SJCRH30 (cell line): ENCODE data around the gene FHIT. TPM values are rescaled to one million over a fixed set of nuclear protein-coding genes. Genes with fewer than 3 reads are reported as not detected.

Source experiments
- DNase-seq, 2 experiments: peaks; one replicate each; pipeline ENCODE4 v3.0.0-alpha.2; 2015 to 2020
- H3K27ac ChIP-seq: fragments of 250-450 bp; sonication (Bioruptor Pico); 2 replicates; pipeline ENCODE4 v1.5.1; 2020; ENCODE audit warnings: mild to moderate bottlenecking, moderate library complexity
- H3K27me3 ChIP-seq: fragments of 250-450 bp; sonication (Bioruptor Pico); 2 replicates; pipeline ENCODE4 v1.5.1; 2020; ENCODE audit warnings: mild to moderate bottlenecking, moderate library complexity
- H3K36me3 ChIP-seq: fragments of 250-450 bp; sonication (Bioruptor Pico); 2 replicates; pipeline ENCODE4 v1.5.1; 2020; ENCODE audit warnings: mild to moderate bottlenecking, moderate library complexity
- H3K4me1 ChIP-seq: fragments of 250-450 bp; sonication (Bioruptor Pico); 2 replicates; pipeline ENCODE4 v1.5.1; 2020; ENCODE audit warnings: mild to moderate bottlenecking, moderate library complexity
- H3K4me3 ChIP-seq: fragments of 250-450 bp; sonication (Bioruptor Pico); 2 replicates; pipeline ENCODE4 v1.5.1; 2020; ENCODE audit warnings: mild to moderate bottlenecking, moderate library complexity
- H3K9me3 ChIP-seq: fragments of 250-450 bp; sonication (Bioruptor Pico); replicated peaks from 2 replicates; pipeline ENCODE4 v1.5.1; 2020; ENCODE audit warnings: mild to moderate bottlenecking, moderate library complexity
- total RNA-seq: library from RNA; depleted of rRNA; stranded (reverse); fragments of >200 nt; shearing (Covaris generic); gene quantifications from 2 replicates; pipeline ENCODE4 v1.2.3, GENCODE V29; 2014

FHIT gene
- total RNA-seq, 1 experiment from 2014 or later = 2.2 TPM

DNA sequence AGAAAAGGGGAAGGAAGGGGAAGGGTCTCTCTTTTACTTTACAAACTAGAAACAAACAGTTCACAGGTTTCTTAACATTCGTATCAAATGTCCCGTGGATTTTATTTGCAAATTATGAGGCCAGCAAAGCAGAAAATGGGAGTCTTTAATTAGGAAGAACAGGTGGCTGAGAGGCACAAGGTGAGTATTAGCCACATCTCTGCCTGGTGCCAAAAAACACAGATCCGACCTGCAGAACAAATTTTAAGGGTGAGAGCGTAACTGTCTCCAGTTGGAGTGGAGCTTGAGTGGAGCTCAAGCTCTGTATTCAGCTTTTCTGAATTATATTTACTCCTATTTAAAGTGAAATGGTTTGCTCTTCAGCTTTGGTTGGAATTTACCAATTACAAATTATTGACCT is 1004.9 kb downstream of the FHIT start:
- no peak overlapping the region for H3K4me3 ChIP-seq
- DNase-seq = no peak
- no peaks in the 10 kb centered on the region for H3K27me3 ChIP-seq
- H3K36me3 ChIP-seq = no peaks in the 10 kb centered on the region
- no peak overlapping the region for H3K27ac ChIP-seq
- H3K4me1 ChIP-seq = no peaks in the 10 kb centered on the region
- no peaks in the 10 kb centered on the region for H3K9me3 ChIP-seq

DNA sequence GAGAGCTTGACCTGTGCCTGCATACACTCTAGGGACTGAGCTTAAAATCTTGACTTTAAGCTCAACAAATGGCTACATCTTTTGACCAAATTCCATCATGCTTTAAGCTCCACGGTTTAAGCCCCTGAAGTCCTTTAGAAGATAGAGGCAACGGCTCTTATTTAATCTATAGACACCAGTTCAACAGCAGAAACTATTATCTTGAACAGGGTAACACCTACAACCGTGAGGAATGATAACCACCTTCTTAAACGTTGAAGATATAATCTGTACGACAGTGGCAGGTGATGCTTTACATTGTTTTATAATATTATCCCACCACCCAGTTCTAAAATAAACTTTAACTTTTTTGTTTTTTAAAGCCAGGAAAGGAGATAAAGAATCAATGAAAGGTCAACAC is 1007.8 kb downstream of the FHIT start:
- Histone ChIP-seq H3K27me3 (no peaks in the 10 kb centered on the region), H3K4me3 (no peak overlapping the region), H3K9me3 (no peaks in the 10 kb centered on the region), H3K4me1 (no peaks in the 10 kb centered on the region), H3K27ac (no peak overlapping the region), H3K36me3 (no peaks in the 10 kb centered on the region)
- no peak for DNase-seq

DNA sequence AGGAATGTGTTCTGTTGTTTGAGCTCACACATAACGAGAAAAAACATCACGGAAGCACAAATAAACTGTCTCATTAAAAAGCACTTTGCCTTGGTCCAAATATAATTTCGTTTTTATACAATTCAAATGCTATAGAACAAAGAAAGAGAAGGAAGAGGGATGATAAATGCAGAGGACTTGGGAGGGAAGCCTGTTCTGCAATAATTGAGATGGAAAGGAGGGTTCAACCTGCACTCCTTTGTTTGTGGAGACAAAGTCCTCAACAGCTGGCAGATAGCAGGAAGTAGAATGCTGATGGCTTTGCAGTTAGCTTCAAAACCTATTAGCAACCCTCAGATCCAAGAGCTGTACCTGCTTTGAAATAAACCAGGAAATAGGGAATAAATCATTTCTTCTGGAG is 1010.8 kb downstream of the FHIT start:
- Histone ChIP-seq H3K27me3 (no peaks in the 10 kb centered on the region), H3K27ac (no peak overlapping the region), H3K4me3 (no peak overlapping the region), H3K4me1 (no peaks in the 10 kb centered on the region), H3K36me3 (no peaks in the 10 kb centered on the region), H3K9me3 (no peaks in the 10 kb centered on the region)
- DNase-seq = no peak

DNA sequence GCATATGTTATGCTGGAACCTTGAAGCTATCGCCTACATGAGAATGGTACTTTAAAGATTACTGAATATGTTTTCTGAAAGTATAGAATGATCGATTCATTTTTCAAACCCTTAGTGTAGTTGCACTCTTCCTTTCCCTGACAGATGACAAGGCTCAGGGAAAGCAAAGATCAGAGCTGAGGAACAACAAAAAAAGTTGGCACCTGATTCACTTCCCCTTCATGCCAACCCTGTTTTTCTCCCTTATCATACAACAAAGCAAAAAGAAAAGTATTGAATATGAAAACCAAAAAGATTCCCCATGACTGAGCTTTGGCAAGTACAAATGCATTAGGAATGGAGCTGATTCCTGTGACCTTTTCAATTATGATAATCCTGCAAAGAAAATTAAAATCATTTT is 1012.7 kb downstream of the FHIT start:
- H3K4me1 ChIP-seq = no peaks in the 10 kb centered on the region
- H3K27me3 ChIP-seq = no peaks in the 10 kb centered on the region
- no peak for DNase-seq
- H3K27ac ChIP-seq = no peak overlapping the region
- H3K36me3 ChIP-seq = no peaks in the 10 kb centered on the region
- H3K9me3 ChIP-seq = no peaks in the 10 kb centered on the region
- H3K4me3 ChIP-seq = no peak overlapping the region

DNA sequence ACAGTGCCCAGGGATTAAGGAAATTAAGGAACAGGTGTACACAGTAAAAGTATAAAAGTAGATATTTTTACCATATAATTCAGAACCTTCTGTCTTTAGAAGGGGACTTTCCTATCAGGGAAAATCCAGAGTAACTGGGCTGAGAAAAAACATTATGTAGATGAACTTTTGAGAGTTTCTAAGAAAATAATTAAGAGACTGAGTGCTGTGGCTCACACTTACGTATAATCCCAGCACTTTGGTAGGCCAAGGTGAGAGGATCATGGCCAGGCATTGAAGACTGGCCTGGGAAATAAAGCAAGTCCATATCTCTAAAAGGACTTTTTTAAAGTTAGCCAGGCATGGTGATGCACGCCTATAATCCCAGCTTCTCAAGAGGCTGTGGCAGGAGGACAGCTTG is 1021.8 kb downstream of the FHIT start:
- Histone ChIP-seq H3K4me3 (no peak overlapping the region), H3K27ac (no peak overlapping the region), H3K9me3 (no peaks in the 10 kb centered on the region), H3K27me3 (no peaks in the 10 kb centered on the region), H3K36me3 (no peaks in the 10 kb centered on the region), H3K4me1 (peaks cover 8% of the 10 kb centered on the region)
- no peak for DNase-seq

DNA sequence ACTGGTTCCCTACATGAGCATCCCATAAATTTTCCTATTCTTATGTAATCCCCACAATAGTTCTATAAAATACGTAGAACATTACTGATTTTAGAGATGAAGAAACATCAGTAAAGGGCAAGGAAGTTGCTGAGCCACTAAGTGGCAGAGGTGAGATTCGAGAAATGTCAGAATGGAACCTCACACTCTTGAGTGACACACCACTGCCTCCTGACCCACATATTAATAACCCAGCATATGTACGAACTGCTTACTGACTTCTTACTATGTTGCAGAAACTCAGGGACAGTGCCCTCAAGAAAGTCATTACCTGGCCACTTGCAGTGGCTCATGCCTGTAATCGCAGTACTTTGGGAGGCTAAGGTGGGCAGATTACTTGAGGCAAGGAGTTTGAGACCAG is 1022.4 kb downstream of the FHIT start:
- H3K9me3 ChIP-seq = no peaks in the 10 kb centered on the region
- DNase-seq = no peak
- peaks cover 8% of the 10 kb centered on the region for H3K4me1 ChIP-seq
- H3K27me3 ChIP-seq = no peaks in the 10 kb centered on the region
- H3K27ac ChIP-seq = no peak overlapping the region
- no peak overlapping the region for H3K4me3 ChIP-seq
- H3K36me3 ChIP-seq = no peaks in the 10 kb centered on the region

DNA sequence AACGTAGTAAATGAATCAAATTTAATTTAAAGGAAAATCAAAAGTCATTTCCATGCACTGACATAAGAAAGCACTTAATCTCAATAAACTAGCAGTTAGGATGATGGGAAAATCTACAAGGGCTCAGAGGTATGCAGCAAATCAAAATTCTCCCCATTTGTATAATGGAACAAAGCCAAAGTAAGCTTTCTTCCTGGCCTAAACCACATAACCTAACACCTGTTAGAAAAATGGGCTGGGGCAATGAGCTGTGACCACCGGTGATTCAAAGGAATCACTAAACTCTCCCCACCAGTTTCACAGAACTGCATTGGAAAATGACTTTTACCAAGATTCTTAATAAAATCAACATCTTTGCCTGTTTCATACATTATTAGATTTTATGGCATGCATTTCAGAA is 1024.3 kb downstream of the FHIT start:
- Histone ChIP-seq H3K4me3 (no peak overlapping the region), H3K27ac (peak overlapping the region; percentile 55), H3K9me3 (no peaks in the 10 kb centered on the region), H3K27me3 (no peaks in the 10 kb centered on the region), H3K4me1 (peaks cover 8% of the 10 kb centered on the region), H3K36me3 (no peaks in the 10 kb centered on the region)
- peak; percentile 20 to 64 for DNase-seq

DNA sequence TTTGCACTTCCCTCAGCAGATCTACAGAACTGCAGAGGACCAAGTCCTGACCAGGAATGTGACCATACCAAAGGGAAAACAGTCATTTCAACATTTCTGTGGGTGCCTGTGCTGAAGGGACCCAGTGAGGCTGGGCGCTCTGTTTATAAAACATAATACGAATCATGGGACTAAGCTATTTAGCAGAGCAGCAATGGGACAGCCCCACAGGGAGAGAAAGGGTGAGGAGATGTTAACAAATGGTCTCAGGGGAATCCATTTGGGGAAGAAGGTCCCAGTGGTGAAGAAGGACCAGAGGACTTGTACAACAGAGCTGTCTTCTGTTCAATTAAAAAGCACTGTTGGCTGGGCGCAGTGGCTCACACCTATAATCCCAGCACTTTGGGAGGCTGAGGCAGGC is 1025.4 kb downstream of the FHIT start:
- Histone ChIP-seq H3K9me3 (no peaks in the 10 kb centered on the region), H3K4me3 (no peak overlapping the region), H3K36me3 (no peaks in the 10 kb centered on the region), H3K4me1 (peaks cover 8% of the 10 kb centered on the region), H3K27me3 (no peaks in the 10 kb centered on the region), H3K27ac (no peak overlapping the region)
- DNase-seq = no peak

DNA sequence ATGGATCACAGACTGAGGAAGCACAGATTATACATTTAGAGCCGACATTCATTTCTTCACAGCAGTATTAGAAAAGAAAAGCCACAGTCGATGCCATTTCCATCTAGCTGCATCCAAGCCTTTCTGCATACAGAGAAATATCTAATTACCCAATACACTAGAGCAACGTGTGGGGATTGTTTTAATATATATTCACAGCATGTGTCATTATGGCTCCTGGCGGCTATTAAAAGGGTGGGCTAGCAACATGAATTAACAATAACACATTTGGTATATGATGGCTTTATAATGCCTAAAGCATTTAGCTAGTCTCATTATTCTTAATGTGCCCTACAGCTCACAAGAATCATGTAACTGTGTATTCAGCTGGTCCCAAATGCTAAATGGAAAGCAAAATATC is 1030.5 kb downstream of the FHIT start:
- Histone ChIP-seq H3K4me1 (no peaks in the 10 kb centered on the region), H3K27me3 (no peaks in the 10 kb centered on the region), H3K4me3 (no peak overlapping the region), H3K27ac (no peak overlapping the region), H3K9me3 (no peaks in the 10 kb centered on the region), H3K36me3 (no peaks in the 10 kb centered on the region)
- DNase-seq = no peak

DNA sequence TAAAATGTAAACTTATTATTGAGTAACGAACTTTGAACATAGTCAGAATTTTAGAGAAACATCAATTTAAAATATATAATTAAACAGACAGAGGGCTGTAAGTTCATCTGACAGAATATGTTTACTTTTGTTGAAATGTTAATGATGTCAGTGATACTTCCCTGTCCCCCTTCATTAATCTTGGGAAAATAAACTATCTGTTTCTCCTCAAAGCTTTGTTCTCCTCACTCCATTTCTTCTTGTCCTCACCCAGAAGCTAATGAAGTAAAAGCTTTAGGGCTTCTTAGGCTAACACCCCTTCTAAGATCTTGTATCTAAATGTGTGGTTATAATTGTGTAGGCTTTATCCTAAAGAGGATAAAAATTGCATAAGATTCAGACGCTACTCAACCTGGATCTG is 1031.8 kb downstream of the FHIT start:
- Histone ChIP-seq H3K4me1 (no peaks in the 10 kb centered on the region), H3K4me3 (no peak overlapping the region), H3K27me3 (no peaks in the 10 kb centered on the region), H3K27ac (no peak overlapping the region), H3K9me3 (no peaks in the 10 kb centered on the region), H3K36me3 (no peaks in the 10 kb centered on the region)
- DNase-seq = no peak

DNA sequence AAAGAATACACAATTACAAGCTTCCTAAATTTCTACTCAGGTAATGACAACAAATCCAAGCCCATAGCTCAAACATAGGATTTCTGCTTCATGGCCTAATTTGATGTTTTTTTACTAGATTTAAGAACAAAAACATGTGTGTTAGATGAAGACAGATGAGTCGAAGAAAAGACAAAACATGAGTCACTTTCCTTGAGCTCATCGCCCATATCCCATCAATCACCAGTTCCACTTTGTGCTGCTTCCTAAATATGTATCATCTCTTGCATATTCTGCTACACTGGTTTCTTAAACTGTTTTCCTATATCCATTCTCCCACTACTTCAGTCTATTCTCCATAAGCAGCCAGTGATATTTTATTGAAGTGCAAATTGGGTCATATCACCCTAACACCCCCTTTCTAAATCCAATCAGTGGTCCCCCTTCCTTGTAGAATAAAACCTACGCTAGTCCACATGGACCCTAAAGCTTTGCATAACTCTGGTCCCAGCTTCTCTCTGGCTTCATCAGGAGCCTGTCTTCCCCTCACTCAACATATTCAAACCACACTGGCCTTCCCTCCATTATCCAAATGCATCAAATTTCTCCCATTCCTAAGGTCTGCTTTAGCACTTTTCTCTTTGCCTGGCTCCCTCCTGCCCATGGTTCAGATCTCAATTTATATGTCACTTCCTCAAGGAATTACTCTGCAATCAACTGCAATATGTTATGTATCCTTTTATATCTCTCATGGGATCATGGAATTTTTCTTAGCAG is 1033.9 kb downstream of the FHIT start:
- Histone ChIP-seq H3K4me3 (no peak overlapping the region), H3K4me1 (no peaks in the 10 kb centered on the region), H3K27ac (no peak overlapping the region), H3K9me3 (no peaks in the 10 kb centered on the region), H3K36me3 (no peaks in the 10 kb centered on the region), H3K27me3 (no peaks in the 10 kb centered on the region)
- no peak for DNase-seq

DNA sequence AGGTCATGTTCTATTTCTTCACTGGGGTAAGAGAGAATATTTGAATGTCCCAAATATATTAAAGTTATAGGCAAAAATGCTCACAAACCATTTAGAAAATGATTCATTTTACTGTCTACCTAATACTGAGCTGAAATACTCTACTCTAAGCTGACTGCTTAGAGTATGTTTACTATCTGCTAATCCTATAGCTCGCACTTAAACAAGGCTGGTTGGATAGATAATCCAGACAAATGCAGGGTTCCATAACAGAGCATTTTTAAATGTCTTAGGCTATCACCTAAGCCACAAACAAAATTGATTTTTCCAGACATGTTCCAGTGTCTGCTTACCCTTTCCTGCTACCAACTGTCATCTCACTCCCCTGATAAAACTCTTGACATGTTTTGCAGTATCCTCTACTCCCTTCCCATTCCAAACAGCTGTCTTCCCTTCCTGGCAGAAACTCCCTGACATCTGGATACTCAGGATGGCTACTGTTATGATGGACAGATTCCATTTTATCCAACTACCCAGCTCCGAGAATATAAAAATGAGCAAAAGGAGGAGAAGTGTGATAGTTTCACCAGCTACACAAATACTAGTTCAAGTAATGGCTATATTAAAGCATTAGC is 1034.7 kb downstream of the FHIT start:
- no peaks in the 10 kb centered on the region for H3K36me3 ChIP-seq
- no peak overlapping the region for H3K4me3 ChIP-seq
- no peaks in the 10 kb centered on the region for H3K4me1 ChIP-seq
- H3K27ac ChIP-seq = no peak overlapping the region
- no peaks in the 10 kb centered on the region for H3K9me3 ChIP-seq
- H3K27me3 ChIP-seq = no peaks in the 10 kb centered on the region
- no peak for DNase-seq

DNA sequence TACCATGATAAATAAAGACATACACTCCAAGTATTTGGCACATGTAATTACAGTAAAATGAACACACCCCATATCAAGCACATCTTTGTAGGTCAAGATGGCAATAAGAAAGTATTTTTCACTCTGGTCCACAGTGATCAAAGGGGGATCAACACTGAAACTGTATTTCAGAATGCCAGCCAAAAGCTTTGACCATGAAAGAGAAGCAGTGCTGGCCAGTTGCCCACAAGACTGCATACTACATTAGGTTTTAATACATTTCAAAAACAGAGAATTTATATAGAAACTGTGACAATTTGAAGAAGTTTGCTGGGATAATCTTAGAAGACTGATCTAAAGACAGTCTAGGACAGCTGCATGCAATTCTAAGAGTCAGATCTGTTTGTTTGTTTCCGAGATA is 1035.3 kb downstream of the FHIT start:
- no peaks in the 10 kb centered on the region for H3K9me3 ChIP-seq
- DNase-seq = no peak
- no peak overlapping the region for H3K27ac ChIP-seq
- H3K4me3 ChIP-seq = no peak overlapping the region
- H3K4me1 ChIP-seq = no peaks in the 10 kb centered on the region
- no peaks in the 10 kb centered on the region for H3K36me3 ChIP-seq
- H3K27me3 ChIP-seq = no peaks in the 10 kb centered on the region

DNA sequence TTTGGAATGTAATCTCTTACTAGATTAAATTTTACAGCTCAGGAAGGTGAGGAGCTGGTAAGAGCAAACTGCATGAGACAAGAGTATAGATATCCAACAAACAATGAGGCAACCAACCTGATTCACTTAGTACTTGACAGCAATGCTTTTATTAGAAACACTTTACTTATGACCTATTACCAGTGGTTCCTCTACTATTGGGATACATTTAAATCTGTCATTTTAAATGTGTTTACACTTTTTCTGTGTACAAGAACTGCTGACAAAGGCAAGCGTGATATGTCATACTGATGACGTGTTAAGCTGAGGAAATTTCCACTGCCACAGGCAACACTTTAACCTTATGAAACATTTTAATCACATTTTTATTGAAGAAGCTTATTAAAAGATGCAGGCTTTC is 1043.3 kb downstream of the FHIT start:
- Histone ChIP-seq H3K36me3 (no peaks in the 10 kb centered on the region), H3K4me3 (no peak overlapping the region), H3K27me3 (no peaks in the 10 kb centered on the region), H3K9me3 (no peaks in the 10 kb centered on the region), H3K27ac (no peak overlapping the region), H3K4me1 (no peaks in the 10 kb centered on the region)
- DNase-seq = no peak

DNA sequence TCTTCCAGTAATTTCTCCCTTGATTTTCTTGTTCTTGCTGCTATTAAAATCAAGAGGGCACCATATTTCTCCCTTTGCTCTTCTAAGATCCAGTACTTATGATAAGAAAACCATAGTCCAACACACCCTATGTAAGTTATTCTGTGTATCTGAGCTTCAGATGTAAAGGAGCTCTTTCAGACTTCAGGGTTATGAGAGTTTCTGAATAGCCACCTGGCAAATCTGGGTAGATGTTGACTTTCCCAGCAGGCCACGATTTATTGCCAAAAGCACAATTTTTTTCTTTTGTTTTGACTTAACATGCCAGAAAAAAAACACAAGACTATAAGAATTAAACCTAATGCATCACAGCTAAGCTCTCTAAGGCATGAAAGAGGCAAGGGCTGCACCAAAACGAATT is 1045.0 kb downstream of the FHIT start:
- Histone ChIP-seq H3K27me3 (no peaks in the 10 kb centered on the region), H3K4me1 (no peaks in the 10 kb centered on the region), H3K27ac (no peak overlapping the region), H3K9me3 (no peaks in the 10 kb centered on the region), H3K36me3 (no peaks in the 10 kb centered on the region), H3K4me3 (no peak overlapping the region)
- no peak for DNase-seq
